PC-9 (cell line): ENCODE data around the gene VAPB. TPM values are rescaled to one million over a fixed set of nuclear protein-coding genes. Genes with fewer than 3 reads are reported as not detected.

Source experiments
- BruUV-seq: library from RNA; stranded (reverse); fragments of 400-500 nt; replicated peaks from 2 replicates; lab custom pipeline; 2021; lab: Mats Ljungman, UMichigan
- CTCF ChIA-PET: fragments of 300-600 bp; sonication (Branson Sonifier 250); formaldehyde crosslinking; loops from one replicate; lab custom pipeline; 2022; ENCODE audit warnings: antibody characterized with exemption; lab: Charles Lee
- POLR2A ChIA-PET: fragments of 300-600 bp; sonication (Branson Sonifier 250); formaldehyde crosslinking; loops from one replicate; lab custom pipeline; 2022; ENCODE audit warnings: antibody characterized with exemption; ENCODE audit not compliant: unreplicated experiment; lab: Charles Lee
- DNase-seq, 2 experiments: peaks; one replicate each; pipeline versions ENCODE4 v3.0.0 to v3.0.0-alpha.2; 2015 to 2022; ENCODE audit warnings: mixed read lengths in 1 of 2
- H2AFZ ChIP-seq: fragments of 200-600 bp; sonication (generic); 2 replicates; pipeline ENCODE4 v1.8.1; 2017; ENCODE audit warnings: antibody characterized with exemption
- H3F3A ChIP-seq: fragments of 200-600 bp; sonication (generic); 2 replicates; pipeline ENCODE4 v1.8.1; 2017; ENCODE audit warnings: antibody characterized with exemption, mild to moderate bottlenecking, low read depth; ENCODE audit not compliant: insufficient read depth
- H3K27ac ChIP-seq: fragments of 200-600 bp; sonication (generic); 2 replicates; pipeline ENCODE4 v1.6.1; 2016; ENCODE audit warnings: mixed run types
- H3K27me3 ChIP-seq: fragments of 200-600 bp; sonication (generic); 2 replicates; pipeline ENCODE4 v1.6.1; 2016; ENCODE audit warnings: low read depth, mixed run types; ENCODE audit not compliant: insufficient read depth
- H3K36me3 ChIP-seq: fragments of 200-600 bp; sonication (generic); 2 replicates; pipeline ENCODE4 v1.6.1; 2016; ENCODE audit warnings: low read depth, mixed run types
- H3K4me1 ChIP-seq: fragments of 200-600 bp; sonication (generic); replicated peaks from 2 replicates; pipeline ENCODE4 v1.6.1; 2016; ENCODE audit warnings: mixed run types; ENCODE audit not compliant: insufficient read depth
- H3K4me2 ChIP-seq: fragments of 200-600 bp; sonication (generic); 2 replicates; pipeline ENCODE4 v1.6.1; 2017; ENCODE audit warnings: mixed run types
- H3K4me3 ChIP-seq: fragments of 200-600 bp; sonication (generic); 2 replicates; pipeline ENCODE4 v1.6.1; 2016; ENCODE audit warnings: mixed run types
- H3K79me2 ChIP-seq: fragments of 200-600 bp; sonication (generic); 2 replicates; pipeline ENCODE4 v1.6.1; 2017; ENCODE audit warnings: low read depth, mixed run types
- H3K9me2 ChIP-seq: fragments of 200-600 bp; sonication (generic); 2 replicates; pipeline ENCODE4 v1.8.1; 2017; ENCODE audit warnings: mild to moderate bottlenecking; ENCODE audit not compliant: insufficient read depth
- H3K9me3 ChIP-seq: fragments of 200-600 bp; sonication (generic); 2 replicates; pipeline ENCODE4 v1.8.1; 2016; ENCODE audit warnings: low read depth; ENCODE audit not compliant: insufficient read depth
- H4K20me1 ChIP-seq: fragments of 200-600 bp; sonication (generic); 2 replicates; pipeline ENCODE4 v1.8.1; 2017; ENCODE audit not compliant: insufficient read depth
- CTCF ChIP-seq: fragments of 200-600 bp; sonication (generic); conservative IDR thresholded peaks from 2 replicates; pipeline ENCODE4 v1.6.1; 2017; ENCODE audit warnings: mixed run types, antibody characterized with exemption, mild to moderate bottlenecking, moderate library complexity
- EZH2 ChIP-seq: fragments of 200-600 bp; sonication (generic); IDR thresholded peaks from 2 replicates; pipeline ENCODE4 v1.8.0; 2017; ENCODE audit warnings: antibody characterized with exemption, low read depth
- intact Hi-C: fragments of 100-400 bp; cut with micrococcal nuclease; formaldehyde crosslinking; loops from one replicate; pipeline ENCODE4 v1.10.0; 2022; ENCODE audit not compliant: unreplicated experiment
- total RNA-seq: library from RNA; stranded (reverse); gene quantifications from 2 replicates; pipeline ENCODE4 v1.2.3, GENCODE V29; 2021

VAPB gene
- total RNA-seq, 1 experiment from 2014 or later, result 80.6 TPM

GRCh38 chr20:58390659-58391035, 1.6 kb downstream of the VAPB start:
- H3K27me3 ChIP-seq, result no peaks in the 10 kb centered on the region
- peaks cover 33% of the 10 kb centered on the region for H3K36me3 ChIP-seq
- intact Hi-C loops, result no loop called here
- H3K4me2 ChIP-seq, result peak overlapping the region; percentile 85
- H3K27ac ChIP-seq, result no peak overlapping the region
- H3K79me2 ChIP-seq, result peaks cover 65% of the 10 kb centered on the region
- H3K4me3 ChIP-seq, result peak overlapping the region; percentile 61; the same call in 1 of the 2 replicates
- DNase-seq, result no peak
- peaks cover 38% of the 10 kb centered on the region for H4K20me1 ChIP-seq
- CTCF ChIA-PET, result no interaction called here
- BruUV-seq, result no TSS peak
- no peaks in the 10 kb centered on the region for H3K9me2 ChIP-seq
- POLR2A ChIA-PET, result no interaction called here
- H3K4me1 ChIP-seq, result peaks cover 18% of the 10 kb centered on the region
- TF ChIP-seq EZH2 (no peak), CTCF (no peak)
- peaks cover 3% of the 10 kb centered on the region; the same call in 1 of the 2 replicates for H3F3A ChIP-seq
- H3K9me3 ChIP-seq, result no peaks in the 10 kb centered on the region
- H2AFZ ChIP-seq, result no peak overlapping the region

DNA sequence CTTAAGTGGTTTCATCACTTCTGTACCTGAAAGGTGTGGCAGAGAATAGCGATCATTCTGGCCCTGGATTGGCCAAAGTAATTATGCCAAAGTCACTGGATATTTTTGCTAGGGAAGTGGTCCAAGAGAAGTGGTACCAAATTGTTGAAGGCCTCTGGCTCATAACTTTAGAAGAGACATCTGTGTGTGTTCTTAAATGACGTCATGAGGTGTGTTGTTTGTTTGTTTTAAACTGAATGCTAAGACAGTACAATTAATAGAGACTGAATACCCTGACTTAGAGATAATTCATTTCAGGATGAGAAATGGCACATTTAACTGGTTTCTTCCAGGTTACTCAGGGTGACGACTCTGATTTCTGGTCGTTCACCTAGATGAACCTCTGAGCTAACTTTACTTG, 3.3 kb downstream of the VAPB start:
- no peaks in the 10 kb centered on the region for H3K9me3 ChIP-seq
- H3K4me2 ChIP-seq, result no peak overlapping the region
- H3K9me2 ChIP-seq, result no peaks in the 10 kb centered on the region
- H3K79me2 ChIP-seq, result peaks cover 82% of the 10 kb centered on the region
- peaks cover 18% of the 10 kb centered on the region for H3K4me1 ChIP-seq
- ChIA-PET CTCF (no interaction called here), POLR2A (no interaction called here)
- no peaks in the 10 kb centered on the region for H3K27me3 ChIP-seq
- BruUV-seq, result no TSS peak
- H2AFZ ChIP-seq, result no peak overlapping the region
- H3K36me3 ChIP-seq, result peaks cover 36% of the 10 kb centered on the region
- TF ChIP-seq CTCF (no peak), EZH2 (no peak)
- H3K4me3 ChIP-seq, result no peak overlapping the region
- no peak for DNase-seq
- peaks cover 54% of the 10 kb centered on the region for H4K20me1 ChIP-seq
- H3F3A ChIP-seq, result peaks cover 3% of the 10 kb centered on the region; the same call in 1 of the 2 replicates
- no peak overlapping the region for H3K27ac ChIP-seq
- intact Hi-C loops, result no loop called here

- BruUV-seq, result no TSS peak
- H3K27ac ChIP-seq, result no peak overlapping the region
- no peak overlapping the region for H3K4me2 ChIP-seq
- no peaks in the 10 kb centered on the region for H3K9me2 ChIP-seq
- ChIA-PET POLR2A (interaction anchor here (0.8 kb wide), 1 partner anchor 1443 kb away, joined by 4 read pairs; no protein-coding TSS in a partner anchor), CTCF (no interaction called here)
- H3K9me3 ChIP-seq, result no peaks in the 10 kb centered on the region
- DNase-seq, result no peak
- no peaks in the 10 kb centered on the region for H3K27me3 ChIP-seq
- peaks cover 16% of the 10 kb centered on the region for H3K4me1 ChIP-seq
- peaks cover 36% of the 10 kb centered on the region for H3K36me3 ChIP-seq
- TF ChIP-seq CTCF (no peak), EZH2 (no peak)
- H2AFZ ChIP-seq, result no peak overlapping the region
- intact Hi-C loops, result no loop called here
- peaks cover 1% of the 10 kb centered on the region; the same call in 1 of the 2 replicates for H3F3A ChIP-seq
- H4K20me1 ChIP-seq, result peaks cover 63% of the 10 kb centered on the region
- no peak overlapping the region for H3K4me3 ChIP-seq
- H3K79me2 ChIP-seq, result peaks cover 92% of the 10 kb centered on the region
Observed at GRCh38 chr20:58393299-58393698, 4.3 kb downstream of the VAPB start.
